Measurements from ENCODE around the gene UTP25.

UTP25 gene

DNA sequence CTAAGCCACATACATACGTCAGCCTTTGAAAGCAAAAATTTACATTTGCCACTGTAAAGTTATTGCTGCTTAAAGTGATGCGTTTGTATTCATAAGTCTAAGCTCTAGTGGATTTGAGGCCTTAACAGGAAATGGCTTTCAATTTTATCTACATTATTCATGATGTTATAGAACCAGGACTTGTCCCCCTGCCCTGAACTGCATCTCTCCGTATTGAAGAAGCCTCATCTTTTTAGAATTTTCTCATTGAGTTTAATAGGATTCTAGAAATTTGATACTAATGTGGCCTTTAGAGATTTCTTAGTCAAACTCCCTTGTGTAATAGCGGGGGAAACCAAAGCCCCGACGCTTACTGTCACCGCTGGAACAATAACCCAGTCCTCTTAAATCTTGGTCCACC lies 9.9 kb downstream of the UTP25 start:
- in situ Hi-C loops (cut with MboI; ENCODE audit: low sequenced_read_pairs), result no loop called here

- in situ Hi-C loops (cut with MboI; ENCODE audit: low sequenced_read_pairs), result no loop called here
Measured at GRCh38 chr1:209838537-209838936, 10.8 kb downstream of the UTP25 start.

DNA sequence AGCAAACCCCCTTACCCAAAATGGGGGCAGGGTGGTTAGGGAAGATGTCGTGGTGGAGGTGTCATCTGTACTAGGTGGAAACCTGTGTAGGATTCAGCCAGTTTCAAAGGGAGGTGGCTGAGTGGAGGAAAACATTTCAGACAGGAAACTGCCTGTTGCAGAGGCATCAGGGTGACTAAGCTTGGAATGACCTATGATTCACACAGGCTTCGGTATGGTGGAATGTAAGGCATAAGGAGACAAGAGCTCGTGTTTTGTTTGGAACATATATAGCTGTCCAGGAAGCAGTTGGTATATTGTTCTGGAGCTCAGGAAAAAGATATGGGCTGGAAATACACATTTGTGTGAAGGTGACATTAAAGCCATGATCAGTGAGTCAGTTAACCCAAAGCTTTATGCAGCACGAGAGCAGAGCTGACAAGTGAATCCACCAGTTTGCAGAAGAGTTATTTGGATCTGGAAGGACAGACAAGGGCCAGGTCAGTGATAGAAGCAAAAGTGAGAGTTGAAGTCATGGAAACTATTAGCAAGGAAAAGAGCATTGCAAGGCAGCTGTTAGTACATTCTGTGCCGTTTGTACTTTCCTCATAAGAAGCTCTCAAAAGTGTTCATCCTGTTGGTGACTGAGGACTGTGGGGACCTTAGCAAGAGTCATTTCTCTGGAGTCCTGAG lies 12.2 kb downstream of the UTP25 start:
- in situ Hi-C loops (cut with MboI; ENCODE audit: low sequenced_read_pairs), result no loop called here

GRCh38 chr1:209840611-209841010 lies 12.8 kb downstream of the UTP25 start:
- in situ Hi-C loops (cut with MboI; ENCODE audit: low sequenced_read_pairs), result no loop called here

DNA sequence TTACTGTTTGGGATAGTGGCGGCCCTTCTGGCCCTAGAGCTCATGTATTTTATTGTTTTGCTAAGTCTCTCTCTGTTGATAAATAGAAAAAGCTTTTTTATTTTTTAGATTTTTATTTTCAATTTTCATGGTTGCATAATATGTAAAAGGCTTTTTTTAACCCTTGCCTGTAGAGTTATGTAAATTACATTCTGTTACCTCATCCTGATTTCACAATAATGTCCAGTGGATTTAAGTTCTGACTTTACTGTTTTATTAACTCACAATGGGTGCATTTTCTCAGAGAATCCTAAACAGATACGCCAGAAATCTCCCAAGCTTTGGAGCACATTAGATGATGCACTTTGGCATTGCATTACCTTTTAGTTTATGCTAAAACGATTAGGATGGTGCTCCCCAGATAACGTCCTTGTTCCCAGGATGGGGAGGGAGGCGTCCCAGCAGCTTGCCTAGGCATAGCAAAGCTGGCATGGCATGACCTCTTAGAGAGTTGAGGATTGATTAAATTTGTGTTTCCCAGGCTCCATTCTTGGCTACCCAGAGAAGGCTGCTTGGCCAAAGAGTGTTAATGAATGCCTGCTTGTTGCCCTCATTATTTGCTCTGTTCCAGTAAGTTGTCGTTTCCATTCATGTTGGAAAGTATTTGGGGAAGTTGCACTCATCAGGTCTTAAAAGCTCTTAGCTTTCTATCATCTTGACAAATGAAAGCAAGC lies 17.1 kb downstream of the UTP25 start:
- in situ Hi-C loops (cut with MboI; ENCODE audit: low sequenced_read_pairs), result no loop called here

GRCh38 chr1:209845408-209845725 lies 17.6 kb downstream of the UTP25 start:
- in situ Hi-C loops (cut with MboI; ENCODE audit: low sequenced_read_pairs), result no loop called here

DNA sequence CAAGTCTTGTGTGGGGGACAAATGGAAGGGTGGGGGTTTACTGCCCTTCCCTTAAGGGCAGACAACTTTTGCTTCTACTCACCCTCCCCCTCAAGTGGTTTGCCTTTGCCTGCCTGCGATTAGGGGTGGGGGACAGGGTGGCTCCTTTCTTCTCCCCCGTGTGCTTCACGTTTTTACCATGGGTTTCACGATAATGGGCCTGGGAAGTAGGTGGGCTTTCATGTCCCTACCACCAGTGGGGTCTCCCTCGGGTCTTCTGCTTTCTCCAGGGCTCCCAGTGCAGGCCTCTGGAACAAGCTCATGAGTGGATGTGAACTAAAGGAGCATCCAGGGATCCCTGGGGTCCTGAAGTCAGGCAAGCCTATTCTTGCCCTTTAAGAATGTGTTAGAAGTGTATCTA lies 21.6 kb downstream of the UTP25 start:
- in situ Hi-C loops (cut with MboI; ENCODE audit: low sequenced_read_pairs), result no loop called here

- in situ Hi-C loops (cut with MboI; ENCODE audit: low sequenced_read_pairs), result no loop called here
Measured at GRCh38 chr1:209850342-209850979, 22.7 kb downstream of the UTP25 start.

GRCh38 chr1:209853676-209854075 lies 25.9 kb downstream of the UTP25 start:
- in situ Hi-C loops (cut with MboI; ENCODE audit: low sequenced_read_pairs), result no loop called here

GRCh38 chr1:209854196-209854595 lies 26.4 kb downstream of the UTP25 start:
- in situ Hi-C loops (cut with MboI; ENCODE audit: low sequenced_read_pairs), result no loop called here

DNA sequence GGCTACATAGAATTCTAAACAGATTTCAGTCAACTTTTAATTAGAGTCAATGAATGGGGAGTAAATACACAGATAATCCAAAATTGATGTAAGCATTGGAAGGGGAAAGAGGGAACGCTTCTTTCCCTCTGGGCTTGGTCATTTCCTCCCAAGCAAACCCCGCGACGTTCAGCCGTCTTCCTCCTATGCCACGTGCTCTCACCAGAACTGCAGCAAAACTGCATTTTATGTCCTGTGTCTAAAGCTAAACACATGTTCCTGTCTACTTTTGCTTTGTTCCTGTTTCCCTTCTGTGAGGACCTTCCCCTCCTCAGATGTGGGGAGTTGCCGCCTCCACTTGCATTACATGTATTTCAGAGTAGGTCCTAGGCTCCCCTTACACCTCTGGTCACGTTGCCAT lies 27.2 kb downstream of the UTP25 start:
- in situ Hi-C loops (cut with MboI; ENCODE audit: low sequenced_read_pairs), result no loop called here

DNA sequence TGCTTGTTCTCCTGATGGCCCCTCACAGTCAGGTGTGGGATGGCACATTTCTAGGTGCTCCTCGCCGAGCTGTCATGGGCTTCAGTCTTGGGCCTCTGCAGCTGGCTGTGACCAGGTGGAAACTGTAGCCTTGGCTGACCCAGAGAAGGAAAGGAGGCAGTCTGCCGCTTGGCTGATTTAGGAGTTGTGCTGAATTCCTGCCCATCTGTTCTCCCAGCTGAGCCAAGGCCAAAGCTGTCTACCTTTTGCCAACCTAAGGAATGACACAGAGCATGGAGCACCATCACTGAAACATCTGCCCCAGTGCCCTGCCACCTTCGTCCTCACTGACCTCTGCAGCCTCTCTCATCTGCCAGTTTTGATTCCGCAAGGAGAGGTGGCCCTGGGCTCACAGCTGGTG lies 27.9 kb downstream of the UTP25 start:
- in situ Hi-C loops (cut with MboI; ENCODE audit: low sequenced_read_pairs), result no loop called here

DNA sequence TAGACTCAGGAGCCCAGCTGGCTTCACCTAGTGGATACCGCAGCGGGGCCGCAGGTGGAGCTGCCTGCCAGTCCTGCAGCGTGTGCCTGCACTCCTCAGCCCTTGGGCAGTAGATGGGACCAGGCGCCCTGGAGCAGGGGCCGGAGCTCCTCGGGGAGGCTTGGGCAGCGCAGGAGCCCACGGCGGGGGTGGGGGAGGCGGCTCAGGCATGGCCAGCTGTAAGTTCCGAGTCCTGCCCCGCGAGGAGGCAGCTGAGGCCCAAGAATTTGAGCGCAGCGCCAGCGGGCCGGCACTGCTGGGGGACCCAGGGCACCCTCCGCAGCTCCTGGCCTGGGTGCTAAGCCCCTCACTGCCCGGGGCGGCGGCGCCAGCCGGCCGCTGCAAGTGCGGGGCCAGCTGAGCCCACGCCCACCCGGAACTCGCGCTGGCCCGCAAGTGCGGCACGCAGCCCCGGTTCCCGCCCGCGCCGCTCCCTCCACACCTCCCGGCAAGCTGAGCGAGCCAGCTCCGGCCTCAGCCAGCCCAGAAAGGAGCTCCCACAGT lies 30.9 kb downstream of the UTP25 start:
- in situ Hi-C loops (cut with MboI; ENCODE audit: low sequenced_read_pairs), result no loop called here

- in situ Hi-C loops (cut with MboI; ENCODE audit: low sequenced_read_pairs), result loop anchor here (10.0 kb wide), 1 partner anchor 114 kb away; no protein-coding TSS in a partner anchor
Measured at GRCh38 chr1:209860293-209860881, 32.6 kb downstream of the UTP25 start.

GRCh38 chr1:209861242-209861641 lies 33.5 kb downstream of the UTP25 start:
- in situ Hi-C loops (cut with MboI; ENCODE audit: low sequenced_read_pairs), result loop anchor here (10.0 kb wide), 1 partner anchor 114 kb away; no protein-coding TSS in a partner anchor

- in situ Hi-C loops (cut with MboI; ENCODE audit: low sequenced_read_pairs), result loop anchor here (10.0 kb wide), 1 partner anchor 112 kb away; no protein-coding TSS in a partner anchor
Measured at GRCh38 chr1:209862391-209863356, 34.9 kb downstream of the UTP25 start.

- in situ Hi-C loops (cut with MboI; ENCODE audit: low sequenced_read_pairs), result loop anchor here (10.0 kb wide), 1 partner anchor 111 kb away; no protein-coding TSS in a partner anchor
Measured at GRCh38 chr1:209863766-209864485, 36.2 kb downstream of the UTP25 start.

DNA sequence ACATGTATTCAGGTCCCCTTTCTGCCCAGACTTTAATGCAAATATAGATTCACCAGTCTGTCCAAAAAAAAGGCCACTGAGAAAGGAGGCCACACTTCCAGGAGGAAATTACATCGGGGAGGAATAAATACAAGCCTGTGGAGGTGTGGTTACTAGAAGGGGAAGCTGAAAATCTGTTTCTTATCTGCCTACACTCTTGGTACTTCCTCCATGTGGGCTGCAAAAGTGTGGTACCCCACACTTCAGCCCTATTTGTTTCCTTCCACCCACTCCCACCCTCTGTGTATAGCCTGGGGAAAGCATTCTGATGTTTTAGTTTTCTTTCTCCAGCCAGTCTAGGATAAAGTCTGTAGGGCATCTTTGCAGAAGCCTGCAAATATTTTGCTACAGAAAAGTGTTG lies 38.4 kb downstream of the UTP25 start:
- in situ Hi-C loops (cut with MboI; ENCODE audit: low sequenced_read_pairs), result loop anchor here (10.0 kb wide), 1 partner anchor 109 kb away; no protein-coding TSS in a partner anchor

Data from HL-60/S4 treated with phorbol 12-myristate 13-acetate at 8.2 ng/mL for 4 days and 3 days (cell line).